Nephron (organoid): ENCODE data around the gene AMFR.

Experiments
- H3K27ac Mint-ChIP-seq, 3 experiments: 2 replicates each; pipeline ENCODE4 v1.8.0; 2020; ENCODE audit warnings: mixed read lengths in 3 of 3, mild to moderate bottlenecking in 2 of 3, moderate library complexity in 1 of 3
- H3K27me3 Mint-ChIP-seq: 2 replicates; pipeline ENCODE4 v1.8.0; 2021; ENCODE audit warnings: low read depth, mild to moderate bottlenecking, moderate library complexity, mixed read lengths
- H3K36me3 Mint-ChIP-seq: 2 replicates; pipeline ENCODE4 v1.8.0; 2020; ENCODE audit warnings: low read depth, mixed read lengths
- H3K4me1 Mint-ChIP-seq: 2 replicates; pipeline ENCODE4 v1.8.0; 2020; ENCODE audit warnings: mixed read lengths
- H3K4me3 Mint-ChIP-seq, 3 experiments: 2 replicates each; pipeline ENCODE4 v1.8.0; 2020; ENCODE audit warnings: mild to moderate bottlenecking in 3 of 3, mixed read lengths in 3 of 3, moderate library complexity in 2 of 3
- H3K9me3 Mint-ChIP-seq: 2 replicates; pipeline ENCODE4 v1.8.0; 2020; ENCODE audit warnings: mixed read lengths
- TF ChIP-seq, protein P1 (sequence below), 3 experiments: fragments of 200-600 bp; sonication (generic); IDR thresholded peaks; one replicate each; pipeline ENCODE4 v1.5.0; 2021; ENCODE audit warnings: antibody characterized with exemption in 3 of 3; ENCODE audit not compliant: unreplicated experiment in 3 of 3

AMFR gene

DNA sequence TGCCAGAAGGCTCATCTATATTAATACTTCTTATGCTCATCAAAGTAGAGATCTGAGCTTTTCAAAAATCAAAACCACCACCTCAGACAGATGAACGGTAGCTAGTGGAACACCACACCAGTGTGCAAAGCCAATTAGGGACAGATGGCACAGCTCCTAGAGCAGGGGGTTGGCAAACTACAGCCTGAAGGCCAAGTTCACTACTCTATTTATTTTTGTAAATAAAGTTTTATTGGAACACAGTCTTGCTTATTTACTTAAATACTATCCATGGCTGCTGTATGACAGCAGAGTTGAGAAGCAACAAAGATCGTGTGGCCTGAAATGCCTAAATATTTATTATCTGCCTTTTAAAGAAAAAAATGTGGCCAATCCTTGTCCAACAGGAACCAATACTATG is 56.8 kb downstream of the AMFR start:
- Mint-ChIP-seq H3K4me1 (peaks cover 30% of the 10 kb centered on the region), H3K36me3 (peaks cover 46% of the 10 kb centered on the region), H3K27me3 (peaks cover 4% of the 10 kb centered on the region), H3K27ac (no peak overlapping the region), H3K4me3 (no peak overlapping the region), H3K9me3 (no peaks in the 10 kb centered on the region)
- TF ChIP-seq, protein P1, sequence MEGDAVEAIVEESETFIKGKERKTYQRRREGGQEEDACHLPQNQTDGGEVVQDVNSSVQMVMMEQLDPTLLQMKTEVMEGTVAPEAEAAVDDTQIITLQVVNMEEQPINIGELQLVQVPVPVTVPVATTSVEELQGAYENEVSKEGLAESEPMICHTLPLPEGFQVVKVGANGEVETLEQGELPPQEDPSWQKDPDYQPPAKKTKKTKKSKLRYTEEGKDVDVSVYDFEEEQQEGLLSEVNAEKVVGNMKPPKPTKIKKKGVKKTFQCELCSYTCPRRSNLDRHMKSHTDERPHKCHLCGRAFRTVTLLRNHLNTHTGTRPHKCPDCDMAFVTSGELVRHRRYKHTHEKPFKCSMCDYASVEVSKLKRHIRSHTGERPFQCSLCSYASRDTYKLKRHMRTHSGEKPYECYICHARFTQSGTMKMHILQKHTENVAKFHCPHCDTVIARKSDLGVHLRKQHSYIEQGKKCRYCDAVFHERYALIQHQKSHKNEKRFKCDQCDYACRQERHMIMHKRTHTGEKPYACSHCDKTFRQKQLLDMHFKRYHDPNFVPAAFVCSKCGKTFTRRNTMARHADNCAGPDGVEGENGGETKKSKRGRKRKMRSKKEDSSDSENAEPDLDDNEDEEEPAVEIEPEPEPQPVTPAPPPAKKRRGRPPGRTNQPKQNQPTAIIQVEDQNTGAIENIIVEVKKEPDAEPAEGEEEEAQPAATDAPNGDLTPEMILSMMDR (IDR thresholded peaks at IDR 0.05; ENCODE audit: unreplicated experiment in 3 of 3), result no peak

GRCh38 chr16:56367764-56368163 is 57.6 kb downstream of the AMFR start:
- peaks cover 49% of the 10 kb centered on the region for H3K36me3 Mint-ChIP-seq
- H3K27ac Mint-ChIP-seq, result no peak overlapping the region
- no peak overlapping the region for H3K4me3 Mint-ChIP-seq
- H3K4me1 Mint-ChIP-seq, result peaks cover 25% of the 10 kb centered on the region
- peaks cover 4% of the 10 kb centered on the region for H3K27me3 Mint-ChIP-seq
- TF ChIP-seq, protein P1 (IDR thresholded peaks at IDR 0.05; ENCODE audit: unreplicated experiment in 3 of 3), result no peak
- H3K9me3 Mint-ChIP-seq, result no peaks in the 10 kb centered on the region

DNA sequence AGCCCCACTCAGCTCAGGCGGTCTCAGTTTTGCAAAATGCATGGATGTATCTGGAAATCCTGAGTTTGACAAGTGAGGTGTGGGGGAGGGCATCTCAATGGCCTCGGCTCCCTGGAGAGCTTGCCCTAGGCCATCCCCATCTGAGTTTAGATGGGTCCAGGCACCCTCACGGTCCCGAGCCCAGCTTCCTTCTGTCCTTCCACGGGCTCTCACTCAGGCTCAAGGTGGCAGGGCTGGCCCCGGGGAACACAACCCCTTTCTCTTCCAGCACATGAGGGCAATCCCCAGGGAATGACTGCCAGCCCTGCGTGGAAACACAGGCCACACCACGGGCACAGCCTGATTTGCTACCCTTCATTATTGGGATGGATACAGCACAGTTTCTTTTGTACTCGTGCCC is 58.4 kb downstream of the AMFR start:
- peaks cover 4% of the 10 kb centered on the region for H3K27me3 Mint-ChIP-seq
- H3K4me3 Mint-ChIP-seq, result no peak overlapping the region
- no peak overlapping the region for H3K27ac Mint-ChIP-seq
- TF ChIP-seq, protein P1 (IDR thresholded peaks at IDR 0.05; ENCODE audit: unreplicated experiment in 3 of 3), result no peak
- H3K9me3 Mint-ChIP-seq, result no peaks in the 10 kb centered on the region
- H3K36me3 Mint-ChIP-seq, result peaks cover 57% of the 10 kb centered on the region
- peaks cover 17% of the 10 kb centered on the region for H3K4me1 Mint-ChIP-seq

- H3K27ac Mint-ChIP-seq, result no peak overlapping the region
- no peaks in the 10 kb centered on the region for H3K9me3 Mint-ChIP-seq
- TF ChIP-seq, protein P1 (IDR thresholded peaks at IDR 0.05; ENCODE audit: unreplicated experiment in 3 of 3), result no peak
- peaks cover 6% of the 10 kb centered on the region for H3K4me1 Mint-ChIP-seq
- H3K4me3 Mint-ChIP-seq, result no peak overlapping the region
- H3K27me3 Mint-ChIP-seq, result peaks cover 4% of the 10 kb centered on the region
- peaks cover 63% of the 10 kb centered on the region for H3K36me3 Mint-ChIP-seq
Observed at GRCh38 chr16:56365552-56365951, 59.8 kb downstream of the AMFR start.

DNA sequence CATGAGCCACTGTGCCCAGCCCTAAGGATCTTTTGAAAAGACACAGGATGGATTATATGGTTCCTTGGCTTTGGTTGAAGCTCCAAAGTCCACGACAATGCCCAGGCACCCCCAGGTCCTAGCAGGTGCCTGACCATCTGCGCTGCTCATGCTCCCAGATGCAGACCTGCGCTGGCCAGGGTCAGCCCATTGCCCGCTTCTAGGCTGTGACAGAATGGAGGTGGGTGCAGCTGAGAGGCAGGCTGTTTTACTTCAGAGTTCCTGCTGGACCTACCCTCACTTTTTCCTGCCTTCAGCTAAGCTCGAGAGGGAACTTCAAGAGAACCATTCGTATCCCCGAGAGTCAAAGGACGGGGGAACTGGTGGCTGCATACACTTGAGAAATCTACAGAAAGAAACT is 60.5 kb downstream of the AMFR start:
- H3K36me3 Mint-ChIP-seq, result peaks cover 67% of the 10 kb centered on the region
- H3K9me3 Mint-ChIP-seq, result no peaks in the 10 kb centered on the region
- peaks cover 2% of the 10 kb centered on the region for H3K4me1 Mint-ChIP-seq
- peaks cover 4% of the 10 kb centered on the region for H3K27me3 Mint-ChIP-seq
- no peak overlapping the region for H3K4me3 Mint-ChIP-seq
- H3K27ac Mint-ChIP-seq, result no peak overlapping the region
- TF ChIP-seq, protein P1 (IDR thresholded peaks at IDR 0.05; ENCODE audit: unreplicated experiment in 3 of 3), result no peak

GRCh38 chr16:56363781-56364565 is 61.4 kb downstream of the AMFR start:
- Mint-ChIP-seq H3K27me3 (peaks cover 4% of the 10 kb centered on the region), H3K4me3 (no peak overlapping the region), H3K4me1 (peaks cover 6% of the 10 kb centered on the region), H3K27ac (no peak overlapping the region), H3K36me3 (peaks cover 64% of the 10 kb centered on the region), H3K9me3 (no peaks in the 10 kb centered on the region)
- TF ChIP-seq, protein P1 (IDR thresholded peaks at IDR 0.05; ENCODE audit: unreplicated experiment in 3 of 3), result no peak
